DND-41 (cell line): Measurements from ENCODE around the gene CDHR3.

Experiments
- EZH2 ChIP-seq: IDR thresholded peaks from 3 replicates; pipeline ENCODE4 v1.6.1; 2012; ENCODE audit warnings: borderline replicate concordance, low read depth, mild to moderate bottlenecking, moderate library complexity, low read length, inconsistent platforms; ENCODE audit not compliant: severe bottlenecking
- TF ChIP-seq, protein P1 (sequence below): IDR thresholded peaks from 2 replicates; pipeline ENCODE4 v1.5.1; 2012; ENCODE audit warnings: borderline replicate concordance, low read length, moderate library complexity, mild to moderate bottlenecking; ENCODE audit not compliant: poor library complexity, severe bottlenecking; ENCODE audit errors: extremely low read depth

DNA sequence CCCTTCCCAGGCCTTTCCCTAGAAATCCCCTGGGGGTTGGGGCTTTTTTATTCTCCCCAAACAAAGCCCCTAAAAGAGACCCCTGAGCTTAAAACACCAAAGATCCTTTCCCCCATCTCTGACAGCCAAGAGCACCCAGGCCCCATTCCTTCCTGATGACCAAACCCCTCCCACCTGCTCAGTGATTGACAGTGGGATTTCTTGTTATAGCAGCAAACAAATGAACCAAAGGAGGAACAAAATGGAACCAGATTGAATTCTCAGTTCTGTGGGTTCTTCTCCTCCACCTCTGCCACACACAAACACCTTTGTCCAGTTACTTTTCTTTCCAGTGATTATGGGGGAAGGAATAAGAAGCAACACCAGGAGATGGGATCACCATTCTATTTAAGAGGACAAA is 21.5 kb upstream of the CDHR3 start:
- TF ChIP-seq, protein P1, sequence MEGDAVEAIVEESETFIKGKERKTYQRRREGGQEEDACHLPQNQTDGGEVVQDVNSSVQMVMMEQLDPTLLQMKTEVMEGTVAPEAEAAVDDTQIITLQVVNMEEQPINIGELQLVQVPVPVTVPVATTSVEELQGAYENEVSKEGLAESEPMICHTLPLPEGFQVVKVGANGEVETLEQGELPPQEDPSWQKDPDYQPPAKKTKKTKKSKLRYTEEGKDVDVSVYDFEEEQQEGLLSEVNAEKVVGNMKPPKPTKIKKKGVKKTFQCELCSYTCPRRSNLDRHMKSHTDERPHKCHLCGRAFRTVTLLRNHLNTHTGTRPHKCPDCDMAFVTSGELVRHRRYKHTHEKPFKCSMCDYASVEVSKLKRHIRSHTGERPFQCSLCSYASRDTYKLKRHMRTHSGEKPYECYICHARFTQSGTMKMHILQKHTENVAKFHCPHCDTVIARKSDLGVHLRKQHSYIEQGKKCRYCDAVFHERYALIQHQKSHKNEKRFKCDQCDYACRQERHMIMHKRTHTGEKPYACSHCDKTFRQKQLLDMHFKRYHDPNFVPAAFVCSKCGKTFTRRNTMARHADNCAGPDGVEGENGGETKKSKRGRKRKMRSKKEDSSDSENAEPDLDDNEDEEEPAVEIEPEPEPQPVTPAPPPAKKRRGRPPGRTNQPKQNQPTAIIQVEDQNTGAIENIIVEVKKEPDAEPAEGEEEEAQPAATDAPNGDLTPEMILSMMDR, result no peak
- TF ChIP-seq EZH2, result no peak
